H9 (cell line): ENCODE data around the gene MAPK4. TPM values are rescaled to one million over a fixed set of nuclear protein-coding genes. Genes with fewer than 3 reads are reported as not detected.

ENCODE experiments used
- DNase-seq: peaks from one replicate; pipeline ENCODE4 v3.0.0-alpha.2; 2017
- H2AFZ ChIP-seq: one replicate; pipeline ENCODE4 v1.6.1; 2013; ENCODE audit warnings: mild to moderate bottlenecking, low read length, control low read depth, moderate library complexity
- H2AK5ac ChIP-seq: 2 replicates; pipeline ENCODE4 v1.6.1; 2013; ENCODE audit warnings: low read length, control low read depth, mixed read lengths; ENCODE audit not compliant: insufficient read length
- H2BK120ac ChIP-seq: one replicate; pipeline ENCODE4 v1.6.1; 2013; ENCODE audit warnings: low read depth, mild to moderate bottlenecking, low read length, control low read depth, inconsistent platforms; ENCODE audit not compliant: poor library complexity, severe bottlenecking
- H2BK12ac ChIP-seq: 2 replicates; pipeline ENCODE4 v1.6.1; 2013; ENCODE audit warnings: low read length, control low read depth, mixed read lengths, low read depth; ENCODE audit not compliant: insufficient read length
- H2BK15ac ChIP-seq: 2 replicates; pipeline ENCODE4 v1.6.1; 2013; ENCODE audit warnings: low read depth, low read length, control low read depth
- H2BK20ac ChIP-seq: one replicate; pipeline ENCODE4 v1.6.1; 2013; ENCODE audit warnings: low read depth, mild to moderate bottlenecking, low read length, control low read depth, inconsistent platforms; ENCODE audit not compliant: poor library complexity, severe bottlenecking
- H2BK5ac ChIP-seq: 2 replicates; pipeline ENCODE4 v1.6.1; 2013; ENCODE audit warnings: low read length, control low read depth, mixed read lengths; ENCODE audit not compliant: insufficient read length
- H3K14ac ChIP-seq: 2 replicates; pipeline ENCODE4 v1.6.1; 2013; ENCODE audit warnings: low read length, control low read depth; ENCODE audit not compliant: insufficient read depth
- H3K18ac ChIP-seq: 2 replicates; pipeline ENCODE4 v1.6.1; 2013; ENCODE audit warnings: low read depth, mild to moderate bottlenecking, mixed read lengths, low read length, control low read depth; ENCODE audit not compliant: insufficient read length
- H3K23ac ChIP-seq: 2 replicates; pipeline ENCODE4 v1.6.1; 2013; ENCODE audit warnings: low read length, control low read depth, mixed read lengths, low read depth; ENCODE audit not compliant: insufficient read length
- H3K23me2 ChIP-seq: 2 replicates; pipeline ENCODE4 v1.6.1; 2013; ENCODE audit warnings: low read depth, mild to moderate bottlenecking, mixed read lengths, low read length, control low read depth; ENCODE audit not compliant: insufficient read length, poor library complexity, severe bottlenecking
- H3K27ac ChIP-seq: 2 replicates; pipeline ENCODE4 v1.5.1; 2013; ENCODE audit warnings: low read length, control low read depth, mixed read lengths, low read depth; ENCODE audit not compliant: insufficient read length
- H3K27me3 ChIP-seq: 2 replicates; pipeline ENCODE4 v1.6.1; 2013; ENCODE audit warnings: low read length, control low read depth, inconsistent platforms; ENCODE audit not compliant: insufficient read depth
- H3K4ac ChIP-seq: 2 replicates; pipeline ENCODE4 v1.6.1; 2013; ENCODE audit warnings: low read depth, mild to moderate bottlenecking, control low read depth, inconsistent platforms, low read length, moderate library complexity
- H3K4me1 ChIP-seq: 2 replicates; pipeline ENCODE4 v1.6.1; 2013; ENCODE audit warnings: low read length, control low read depth, inconsistent platforms; ENCODE audit not compliant: insufficient read depth
- H3K4me2 ChIP-seq: 2 replicates; pipeline ENCODE4 v1.6.1; 2013; ENCODE audit warnings: low read length, control low read depth, mixed read lengths; ENCODE audit not compliant: insufficient read length, insufficient read depth
- H3K56ac ChIP-seq: 2 replicates; pipeline ENCODE4 v1.6.1; 2013; ENCODE audit warnings: low read depth, mild to moderate bottlenecking, mixed read lengths, low read length, control low read depth; ENCODE audit not compliant: insufficient read length
- H3K79me1 ChIP-seq: 2 replicates; pipeline ENCODE4 v1.6.1; 2013; ENCODE audit warnings: low read depth, mild to moderate bottlenecking, moderate library complexity, low read length, control low read depth, inconsistent platforms; ENCODE audit not compliant: insufficient read depth, poor library complexity, severe bottlenecking
- H3K79me2 ChIP-seq: 2 replicates; pipeline ENCODE4 v1.6.1; 2013; ENCODE audit warnings: low read length, control low read depth, inconsistent platforms; ENCODE audit not compliant: insufficient read depth
- H3K9ac ChIP-seq: 2 replicates; pipeline ENCODE4 v1.6.1; 2013; ENCODE audit warnings: low read length, control low read depth, mixed read lengths; ENCODE audit not compliant: insufficient read length; ENCODE audit errors: extremely low read depth
- H3K9me3 ChIP-seq: one replicate; pipeline ENCODE4 v1.6.1; 2013; ENCODE audit warnings: low read depth, low read length, inconsistent platforms; ENCODE audit not compliant: control insufficient read depth
- H3T11ph ChIP-seq: one replicate; pipeline ENCODE4 v1.6.1; 2013; ENCODE audit warnings: mild to moderate bottlenecking, low read length, control low read depth, inconsistent platforms
- H4K20me1 ChIP-seq: one replicate; pipeline ENCODE4 v1.6.1; 2013; ENCODE audit not compliant: control insufficient read depth, insufficient read length, insufficient read depth
- H4K5ac ChIP-seq: 2 replicates; pipeline ENCODE4 v1.6.1; 2013; ENCODE audit warnings: low read depth, mild to moderate bottlenecking, mixed read lengths, low read length, control low read depth; ENCODE audit not compliant: insufficient read length
- H4K8ac ChIP-seq: replicated peaks from 2 replicates; pipeline ENCODE4 v1.6.1; 2013; ENCODE audit warnings: low read length, control low read depth, mixed read lengths, low read depth; ENCODE audit not compliant: insufficient read length
- H4K91ac ChIP-seq: 2 replicates; pipeline ENCODE4 v1.6.1; 2013; ENCODE audit warnings: low read depth, mild to moderate bottlenecking, moderate library complexity, mixed read lengths, low read length, control low read depth; ENCODE audit not compliant: insufficient read length
- H3K27ac Mint-ChIP-seq, 3 experiments: 2 replicates in 2 of 3; 3 replicates in 1 of 3; pipeline ENCODE4 v1.8.0; 2020 to 2021; ENCODE audit warnings: mixed read lengths in 3 of 3, mild to moderate bottlenecking in 1 of 3, moderate library complexity in 1 of 3
- H3K27me3 Mint-ChIP-seq: 2 replicates; pipeline ENCODE4 v1.8.0; 2021; ENCODE audit warnings: low read depth, mild to moderate bottlenecking, moderate library complexity, mixed read lengths
- H3K36me3 Mint-ChIP-seq, 3 experiments: 2 replicates in 2 of 3; 3 replicates in 1 of 3; pipeline ENCODE4 v1.8.0; 2020 to 2021; ENCODE audit warnings: low read depth in 3 of 3, mixed read lengths in 3 of 3; ENCODE audit not compliant: insufficient read depth in 1 of 3
- H3K4me1 Mint-ChIP-seq, 2 experiments: 2 replicates each; pipeline ENCODE4 v1.8.0; 2020; ENCODE audit warnings: mixed read lengths in 2 of 2
- H3K4me3 Mint-ChIP-seq, 2 experiments: 2 replicates in 1 of 2; 3 replicates in 1 of 2; pipeline ENCODE4 v1.8.0; 2020 to 2021; ENCODE audit warnings: mild to moderate bottlenecking in 2 of 2, mixed read lengths in 2 of 2, moderate library complexity in 1 of 2
- H3K9me3 Mint-ChIP-seq, 2 experiments: 2 replicates in 1 of 2; 3 replicates in 1 of 2; pipeline ENCODE4 v1.8.0; 2020; ENCODE audit warnings: mild to moderate bottlenecking in 2 of 2, mixed read lengths in 2 of 2, moderate library complexity in 1 of 2
- WGBS: extraction: QIAGEN DNeasy Blood & Tissue Kit; methylation state at CpG from one replicate; pipeline ENCODE4 v1.1.7; 2013; ENCODE audit warnings: missing lambda C conversion rate, low lambda C conversion rate, mixed read lengths; ENCODE audit not compliant: insufficient read length; ENCODE audit errors: extremely low coverage; 5-methylcytosine and 5-hydroxymethylcytosine counted together
- total RNA-seq: library from RNA; stranded (reverse); gene quantifications from 2 replicates; pipeline ENCODE4 v1.2.1, GENCODE V29; 2021
- TF ChIP-seq, protein P1 (sequence below): fragments of 200-600 bp; sonication (generic); conservative IDR thresholded peaks from 3 replicates; pipeline ENCODE4 v1.8.0; 2021; ENCODE audit warnings: antibody characterized with exemption, mild to moderate bottlenecking

MAPK4 gene
- total RNA-seq, 1 experiment from 2014 or later, result 1.6 TPM

DNA sequence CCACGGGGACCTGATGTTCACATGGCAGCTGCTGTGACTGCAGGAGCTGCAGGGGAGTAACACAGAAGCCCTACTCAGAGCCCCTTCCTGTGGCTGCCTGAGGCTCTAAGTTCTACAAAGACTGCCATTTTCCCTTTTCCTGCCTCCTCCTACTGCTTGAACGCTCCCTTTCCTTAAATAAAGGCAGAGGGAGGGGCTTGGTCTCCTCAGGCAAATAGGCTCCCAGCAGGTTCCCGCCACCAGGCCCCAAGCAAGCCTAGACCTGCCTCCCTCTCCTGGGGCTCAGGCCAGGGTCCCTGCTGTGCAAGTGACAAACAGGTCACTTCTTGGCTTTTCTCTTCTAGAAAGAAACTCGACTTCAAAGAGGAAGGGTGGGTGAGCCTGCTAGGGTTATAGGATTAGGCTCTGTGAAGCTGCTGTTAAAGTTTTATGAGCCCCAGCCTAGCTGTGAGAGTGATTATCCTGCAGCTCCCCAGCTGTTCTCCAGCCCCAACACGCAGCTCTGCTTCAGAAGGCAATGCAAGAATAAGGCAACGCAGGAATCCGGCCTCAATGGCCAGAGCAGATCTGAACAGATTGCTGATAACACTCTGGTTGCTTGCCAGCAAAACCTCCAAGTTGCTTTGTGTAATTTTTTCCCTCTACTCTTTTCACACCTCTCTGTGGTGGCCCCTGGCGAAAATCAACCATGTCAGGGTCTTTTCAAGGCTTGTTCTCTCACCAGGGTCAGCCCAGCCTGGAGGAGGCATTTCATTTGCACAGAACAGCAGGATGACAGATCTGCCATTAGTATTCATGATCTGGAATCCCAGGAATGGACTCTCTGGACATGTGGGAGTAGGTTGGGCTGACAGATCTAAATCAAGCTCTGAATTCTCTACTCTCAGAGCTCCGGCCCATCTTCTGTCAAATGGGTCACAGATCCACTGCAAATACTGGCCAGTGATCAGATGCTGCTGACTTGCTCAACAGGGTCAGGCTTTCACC, 188.6 kb downstream of the MAPK4 start:
- peaks cover 8% of the 10 kb centered on the region for H3K27me3 Mint-ChIP-seq
- H3K9me3 Mint-ChIP-seq, result peaks cover 3 to 6% of the 10 kb centered on the region in 2 experiments; a peak in 3 of 5 replicates
- Histone ChIP-seq H2BK120ac (no peak overlapping the region), H2AK5ac (no peak overlapping the region), H4K5ac (no peak overlapping the region), H2BK20ac (no peak overlapping the region), H3K79me1 (no peaks in the 10 kb centered on the region), H3K4me1 (peaks cover 8% of the 10 kb centered on the region; the same call in 1 of the 2 replicates), H3K27ac (no peak overlapping the region), H4K8ac (no peak overlapping the region), H3K23me2 (no peaks in the 10 kb centered on the region), H3T11ph (no peak overlapping the region), H3K9ac (no peak overlapping the region), H3K4me2 (no peak overlapping the region), H3K18ac (no peak overlapping the region), H3K27me3 (no peaks in the 10 kb centered on the region), H3K4ac (no peak overlapping the region), H4K20me1 (no peaks in the 10 kb centered on the region), H3K79me2 (no peaks in the 10 kb centered on the region), H3K9me3 (no peaks in the 10 kb centered on the region), H2BK15ac (no peak overlapping the region), H2AFZ (no peak overlapping the region), H3K56ac (no peak overlapping the region), H3K23ac (no peak overlapping the region), H3K14ac (peak overlapping the region; percentile 49), H2BK12ac (no peak overlapping the region), H2BK5ac (no peak overlapping the region), H4K91ac (peak overlapping the region; percentile 26)
- H3K4me1 Mint-ChIP-seq, result peaks cover 36 to 38% of the 10 kb centered on the region in 2 experiments
- peak; percentile 73 for DNase-seq
- peaks cover 5 to 7% (median 5%) of the 10 kb centered on the region in 3 experiments; a peak in 4 of 7 replicates for H3K36me3 Mint-ChIP-seq
- H3K4me3 Mint-ChIP-seq, result peak overlapping the region in 1 of 2 experiments; percentile 14; a peak in 1 of 5 replicates
- peak overlapping the region; percentile 20 to 81 (median 56); a peak in 4 of 7 replicates for H3K27ac Mint-ChIP-seq
- no CpG with 5 or more reads among the region's 9 CpGs for WGBS
- TF ChIP-seq, protein P1, sequence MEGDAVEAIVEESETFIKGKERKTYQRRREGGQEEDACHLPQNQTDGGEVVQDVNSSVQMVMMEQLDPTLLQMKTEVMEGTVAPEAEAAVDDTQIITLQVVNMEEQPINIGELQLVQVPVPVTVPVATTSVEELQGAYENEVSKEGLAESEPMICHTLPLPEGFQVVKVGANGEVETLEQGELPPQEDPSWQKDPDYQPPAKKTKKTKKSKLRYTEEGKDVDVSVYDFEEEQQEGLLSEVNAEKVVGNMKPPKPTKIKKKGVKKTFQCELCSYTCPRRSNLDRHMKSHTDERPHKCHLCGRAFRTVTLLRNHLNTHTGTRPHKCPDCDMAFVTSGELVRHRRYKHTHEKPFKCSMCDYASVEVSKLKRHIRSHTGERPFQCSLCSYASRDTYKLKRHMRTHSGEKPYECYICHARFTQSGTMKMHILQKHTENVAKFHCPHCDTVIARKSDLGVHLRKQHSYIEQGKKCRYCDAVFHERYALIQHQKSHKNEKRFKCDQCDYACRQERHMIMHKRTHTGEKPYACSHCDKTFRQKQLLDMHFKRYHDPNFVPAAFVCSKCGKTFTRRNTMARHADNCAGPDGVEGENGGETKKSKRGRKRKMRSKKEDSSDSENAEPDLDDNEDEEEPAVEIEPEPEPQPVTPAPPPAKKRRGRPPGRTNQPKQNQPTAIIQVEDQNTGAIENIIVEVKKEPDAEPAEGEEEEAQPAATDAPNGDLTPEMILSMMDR, result no peak
